Urothelium cell line (cell line): ENCODE measurements around the gene RGS3.
"Not testable (repeated sequence)": the region's sequence is repeated elsewhere in the genome, so short reads cannot be mapped to it uniquely, and the experiment has no call there.

Experiments used
- DNase-seq: peaks from one replicate; pipeline ENCODE4 v3.0.0; 2011; ENCODE audit warnings: low spot score, mixed read lengths
- FAIRE-seq: peaks from 2 replicates; lab custom pipeline; 2011; peaks lifted over from hg19 to GRCh38; lab: Jason Lieb, UNC

Gene RGS3

DNA sequence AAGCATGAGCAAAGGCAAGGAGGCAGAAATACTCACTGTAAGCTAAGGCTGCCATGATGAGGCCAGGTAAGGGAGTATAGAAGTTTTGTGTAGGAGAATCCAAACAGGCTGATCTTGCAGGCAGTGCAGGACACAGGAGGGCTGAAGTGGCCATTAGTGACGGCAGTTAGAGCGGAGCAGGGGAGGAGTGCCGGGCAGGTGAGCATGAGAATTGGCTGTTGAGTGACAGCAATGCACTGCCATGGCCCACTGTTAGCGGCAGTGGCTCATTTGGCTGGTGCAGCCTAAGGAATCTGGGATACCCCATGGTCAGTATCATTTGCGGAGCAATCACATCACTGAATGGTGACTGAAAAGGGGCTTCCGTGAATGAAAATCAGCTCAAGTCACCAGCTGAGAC is 22.8 kb downstream of the RGS3 start:
- no peak for DNase-seq
- FAIRE-seq, result no peak

DNA sequence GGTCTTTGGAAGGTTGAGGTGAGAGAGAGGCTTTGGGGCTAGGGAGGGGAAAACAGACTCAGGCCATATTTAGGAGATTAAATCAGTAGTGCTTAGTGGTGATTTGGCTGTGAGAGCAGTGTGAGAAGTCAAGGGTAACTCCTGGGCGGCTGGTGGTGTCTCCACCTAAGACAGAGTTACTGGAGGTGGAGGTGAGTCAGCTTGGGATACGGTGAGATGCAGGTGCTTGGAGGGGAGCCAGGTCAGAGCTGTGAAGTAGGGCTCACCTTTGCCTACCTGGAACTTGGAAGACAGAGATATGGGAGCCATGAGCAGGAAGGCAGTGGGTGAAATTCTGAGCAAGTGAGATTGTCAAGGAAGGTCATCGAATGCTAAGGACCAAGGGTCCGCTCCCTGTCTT is 24.5 kb downstream of the RGS3 start:
- FAIRE-seq, result no peak
- no peak for DNase-seq

DNA sequence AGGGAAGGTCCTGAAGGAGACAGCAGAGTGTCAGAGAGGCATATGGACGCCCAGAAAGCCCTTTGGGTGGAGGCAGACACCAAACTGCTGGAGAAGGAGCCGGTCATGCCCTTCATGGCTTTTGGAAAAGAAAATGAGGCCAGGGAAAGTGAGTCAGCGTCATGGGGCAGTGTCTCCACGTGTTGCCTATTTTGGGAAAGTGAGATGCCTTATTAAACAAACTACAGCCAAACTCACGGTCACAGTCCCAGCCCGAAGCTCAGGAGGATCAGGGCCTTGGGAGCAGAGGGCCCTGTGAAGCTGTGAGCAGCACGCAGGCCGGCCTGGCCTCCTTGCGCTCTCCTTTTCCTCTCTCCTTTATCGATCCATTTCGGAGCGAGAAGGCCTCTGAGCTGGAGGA is 25.0 kb downstream of the RGS3 start:
- FAIRE-seq (no peak), DNase-seq (no peak)

DNA sequence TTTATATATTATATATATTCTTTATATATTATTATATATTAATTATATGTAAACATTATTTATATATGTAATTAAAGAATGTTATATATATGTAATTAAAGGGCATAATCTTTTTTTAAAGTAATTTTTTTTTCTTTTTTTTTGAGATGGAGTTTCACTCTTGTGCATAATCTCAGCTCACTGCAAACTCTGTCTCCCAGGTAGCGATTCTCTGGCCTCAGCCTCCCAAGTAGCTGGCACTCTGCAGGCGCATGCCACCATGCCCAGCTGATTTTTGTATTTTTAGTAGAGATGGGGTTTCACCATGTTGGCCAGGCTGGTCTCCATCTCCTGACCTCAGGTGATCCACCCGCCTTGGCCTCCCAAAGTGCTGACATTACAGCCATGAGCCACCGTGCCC is 27.6 kb downstream of the RGS3 start:
- not testable (repeated sequence) for FAIRE-seq

DNA sequence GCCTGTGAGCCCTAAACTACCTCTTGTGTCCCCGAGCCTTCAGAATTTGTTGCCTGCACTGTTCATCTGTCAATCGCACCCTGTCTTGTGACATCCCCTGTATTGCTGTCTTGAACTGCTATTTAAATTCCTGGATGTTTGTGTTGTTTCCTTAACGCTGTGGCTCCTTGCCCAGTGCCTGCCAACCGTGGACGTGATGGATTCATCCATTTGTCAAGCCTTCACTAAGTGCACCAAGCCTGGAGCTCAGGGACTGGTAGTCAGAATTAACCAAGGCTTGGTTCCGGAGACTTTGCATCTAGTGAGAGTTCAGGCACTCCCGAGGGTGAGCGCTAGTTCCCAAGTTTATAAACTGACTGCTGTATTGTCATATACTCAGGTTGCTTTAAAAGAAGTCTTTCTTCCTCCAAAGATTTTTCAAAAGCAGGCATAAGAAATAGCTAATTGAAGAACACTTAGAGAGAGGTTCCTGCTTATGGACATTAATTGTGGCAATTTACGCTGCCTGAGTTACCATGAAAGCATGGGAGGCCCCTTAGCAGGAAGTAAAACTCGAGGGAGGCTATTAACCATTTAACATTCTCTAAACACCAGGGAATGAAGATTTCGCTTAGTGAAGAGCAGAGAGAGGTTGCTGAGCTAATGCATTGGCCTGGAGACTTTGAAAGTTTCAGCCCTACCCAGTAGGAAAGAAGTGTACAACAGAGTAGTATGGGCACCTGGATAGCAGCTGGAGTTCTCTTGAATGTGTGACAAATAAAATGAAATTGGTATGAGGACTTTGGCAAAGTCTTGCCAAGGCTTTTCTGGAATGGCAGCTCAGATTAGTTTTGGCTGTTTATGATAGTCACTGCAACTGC is 29.0 kb downstream of the RGS3 start:
- FAIRE-seq (no peak), DNase-seq (no peak)

More for the DNA sequence above, 27.6 kb downstream of the RGS3 start:
- DNase-seq, result not testable (repeated sequence)

DNA sequence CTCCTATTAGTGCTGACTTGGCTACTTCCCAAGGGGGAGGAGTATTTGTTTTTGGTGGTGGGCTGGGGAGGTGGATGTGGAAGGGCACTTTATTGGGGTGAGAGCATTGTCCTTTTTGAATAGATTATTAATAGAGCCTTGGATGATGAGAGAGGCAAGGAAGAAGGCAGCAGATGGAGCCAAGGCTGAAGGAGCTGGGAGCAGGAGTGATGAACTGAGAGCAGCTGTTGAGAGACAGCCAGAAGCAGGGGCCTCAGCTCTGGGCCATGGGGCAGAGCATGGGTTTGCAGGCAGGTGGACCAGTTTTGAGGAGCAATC is 29.6 kb downstream of the RGS3 start:
- DNase-seq (no peak), FAIRE-seq (no peak)

DNA sequence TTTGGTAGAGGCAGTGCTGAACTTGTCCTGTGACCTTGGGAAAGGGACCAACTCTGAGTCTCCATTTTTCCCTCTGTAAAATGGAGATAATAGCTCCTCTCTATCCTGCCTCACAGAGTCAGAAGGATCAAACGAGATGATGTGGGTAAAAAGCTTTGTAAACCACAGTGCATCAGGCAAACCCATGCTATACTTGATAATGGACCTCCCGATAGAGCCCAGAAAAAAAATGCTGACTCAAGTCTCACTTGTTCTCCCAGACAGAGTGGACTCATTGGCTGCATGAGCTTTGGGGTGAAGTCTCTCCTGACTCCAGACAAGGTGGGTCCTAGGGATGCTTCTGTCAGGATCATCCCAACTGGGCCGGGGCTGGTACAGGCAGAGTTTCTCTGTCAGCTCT is 32.0 kb downstream of the RGS3 start:
- no peak for FAIRE-seq
- no peak for DNase-seq

DNA sequence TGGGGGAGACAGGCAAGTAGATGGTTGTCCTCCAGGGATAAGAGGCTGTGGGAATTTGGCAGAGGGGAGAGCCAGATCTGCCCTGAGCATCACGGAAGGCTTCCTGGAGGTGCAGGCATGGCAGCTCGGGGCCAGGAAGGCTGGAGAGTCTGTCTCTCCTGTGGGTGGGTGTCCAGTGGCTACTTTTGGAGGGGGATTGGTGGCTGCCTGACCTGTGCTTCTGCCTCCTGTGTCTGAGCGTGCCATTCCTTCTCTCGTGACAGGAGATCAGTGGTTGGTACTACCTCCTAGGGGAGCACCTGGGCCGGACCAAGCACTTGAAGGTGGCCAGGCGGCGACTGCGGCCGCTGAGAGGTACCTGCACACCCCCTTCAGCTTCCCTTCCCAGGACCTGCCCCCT is 33.5 kb downstream of the RGS3 start:
- no peak for FAIRE-seq
- DNase-seq, result no peak

DNA sequence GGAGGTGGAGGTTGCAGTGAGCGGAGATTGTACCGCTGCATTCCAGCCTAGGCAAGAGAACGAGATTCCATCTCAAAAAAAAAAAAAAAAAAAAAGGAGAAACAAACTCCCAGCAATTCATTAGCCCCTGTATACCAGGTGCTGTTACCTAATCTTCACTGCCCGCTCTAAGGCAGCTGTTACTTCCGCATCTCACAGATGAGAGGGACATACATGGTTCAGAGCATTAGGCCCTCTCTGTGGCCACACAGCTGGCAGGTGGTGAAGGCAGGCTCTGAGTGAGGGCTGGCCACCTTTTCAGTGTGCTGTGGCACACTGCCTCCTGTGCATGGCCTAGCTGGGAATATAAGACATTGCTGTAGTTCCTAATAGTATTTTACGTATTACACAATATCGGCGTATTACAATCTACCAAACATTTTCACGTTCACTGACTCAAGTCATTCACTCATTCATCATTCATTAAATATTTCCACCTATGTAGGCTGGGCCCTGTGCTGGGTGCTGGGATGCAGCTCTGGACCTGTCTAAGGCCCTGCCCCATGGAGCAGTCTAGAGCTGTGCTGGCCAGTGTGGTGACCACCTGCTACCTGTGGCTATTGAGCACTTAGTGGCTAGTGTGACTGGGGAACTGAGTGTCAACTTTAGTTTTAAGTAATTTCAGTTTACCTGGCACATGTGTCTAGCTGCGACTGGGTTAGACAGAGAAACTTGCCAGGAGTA is 35.8 kb downstream of the RGS3 start:
- no peak for FAIRE-seq
- no peak for DNase-seq

DNA sequence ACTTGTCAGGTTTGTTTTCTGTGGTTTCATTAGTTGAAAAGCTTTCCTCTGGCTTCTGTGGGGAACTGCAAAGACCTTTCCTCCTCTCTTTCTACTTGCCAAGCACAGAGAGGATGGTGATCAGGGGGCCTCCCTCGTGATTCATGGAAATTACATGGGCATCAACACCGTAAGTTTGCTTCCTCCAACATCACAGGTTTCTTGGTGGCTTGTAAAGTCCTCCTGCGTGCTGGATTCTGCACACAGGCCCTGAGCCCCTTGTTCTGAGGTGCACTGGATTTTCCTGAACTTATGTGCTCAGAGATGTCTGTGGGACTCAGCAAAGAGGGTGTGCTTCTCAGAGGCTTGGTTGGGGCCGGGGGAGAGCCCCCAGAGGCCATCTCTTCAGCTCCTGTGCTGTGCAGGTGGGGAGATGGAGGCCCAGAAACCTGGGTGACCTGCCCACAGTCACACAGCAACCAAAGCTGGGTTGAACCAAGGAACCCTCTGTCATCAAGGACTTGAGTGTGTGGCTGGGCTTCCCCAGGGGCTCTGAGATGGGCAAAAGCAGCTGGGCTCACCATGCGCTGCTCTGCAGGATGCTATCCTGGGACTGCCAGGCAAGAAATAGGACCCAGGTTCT is 36.5 kb downstream of the RGS3 start:
- DNase-seq (no peak), FAIRE-seq (no peak)

DNA sequence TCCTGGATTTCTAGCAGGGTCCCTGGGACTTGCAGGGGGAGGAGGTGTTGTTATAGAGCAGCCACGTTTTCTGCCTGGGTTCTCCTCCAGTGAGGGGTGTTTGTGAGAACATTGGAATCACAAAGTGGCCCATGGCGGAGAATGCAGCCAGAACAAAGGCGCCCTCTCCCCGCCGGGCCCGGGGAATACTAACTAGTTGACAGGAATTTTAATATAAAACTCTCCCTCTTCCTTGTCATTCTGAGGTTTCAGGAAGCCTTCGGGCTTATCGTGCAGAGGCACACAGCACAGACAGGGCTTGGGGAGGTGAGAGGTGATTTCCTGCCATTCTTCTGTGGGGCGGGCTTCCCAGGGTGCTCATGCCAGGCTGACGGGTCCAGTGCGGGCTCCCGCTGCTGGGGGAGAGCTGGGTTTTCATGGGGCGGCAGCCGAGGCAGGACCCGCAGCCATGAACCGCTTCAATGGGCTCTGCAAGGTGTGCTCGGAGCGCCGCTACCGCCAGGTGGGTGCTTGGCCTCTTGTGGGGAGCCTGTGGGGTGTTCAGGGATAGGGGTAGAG is 37.7 kb downstream of the RGS3 start:
- no peak for FAIRE-seq
- no peak for DNase-seq

DNA sequence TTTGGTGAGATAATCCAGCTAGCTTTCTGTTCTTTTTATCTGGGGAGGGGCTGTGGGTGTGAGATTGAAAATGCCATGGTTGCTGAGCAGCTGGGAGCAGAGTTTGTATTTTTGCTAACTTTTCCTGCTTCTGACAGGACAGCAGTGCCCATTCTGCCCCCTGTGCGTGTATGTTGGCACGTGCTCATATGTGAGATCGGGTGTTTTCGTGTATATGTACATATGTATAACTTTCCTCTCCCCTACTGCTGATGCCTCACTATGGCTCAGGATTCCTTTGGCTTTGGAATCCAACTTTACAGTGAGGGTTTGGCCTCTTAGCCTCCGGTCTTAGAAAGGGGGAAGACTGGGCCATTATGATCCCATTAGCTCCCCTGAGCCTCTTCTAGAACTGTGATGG is 38.3 kb downstream of the RGS3 start:
- DNase-seq (no peak), FAIRE-seq (no peak)

DNA sequence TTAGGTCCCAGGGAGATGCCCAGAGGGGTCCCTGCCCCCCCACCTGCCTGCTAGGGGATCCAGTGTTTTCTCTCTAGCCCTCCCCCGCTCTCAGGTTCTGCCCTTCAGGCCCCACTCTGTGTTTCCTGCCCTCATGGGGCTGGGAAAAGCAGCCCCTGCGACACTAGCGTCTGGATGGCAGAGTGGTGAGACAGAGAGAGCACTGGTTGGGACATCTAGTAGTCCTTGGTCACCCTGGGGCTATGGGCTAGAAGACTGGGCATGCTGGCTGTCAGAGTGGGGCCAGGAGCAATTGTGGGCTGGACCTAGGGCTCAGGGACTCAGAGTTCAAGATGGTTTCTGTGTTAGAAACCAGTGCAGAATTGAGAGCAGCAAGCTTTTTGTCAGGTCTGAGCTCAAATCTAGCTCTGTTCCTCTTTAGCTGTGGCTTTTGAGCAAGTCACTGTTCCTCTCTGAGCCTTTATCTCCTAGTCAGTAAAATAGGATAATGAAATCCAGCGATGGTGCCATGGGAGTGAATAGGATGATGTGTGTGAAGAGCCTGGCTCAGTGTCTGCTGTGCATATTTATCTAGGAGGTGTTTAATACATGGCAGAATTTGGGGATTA is 39.0 kb downstream of the RGS3 start:
- DNase-seq (no peak), FAIRE-seq (no peak)

DNA sequence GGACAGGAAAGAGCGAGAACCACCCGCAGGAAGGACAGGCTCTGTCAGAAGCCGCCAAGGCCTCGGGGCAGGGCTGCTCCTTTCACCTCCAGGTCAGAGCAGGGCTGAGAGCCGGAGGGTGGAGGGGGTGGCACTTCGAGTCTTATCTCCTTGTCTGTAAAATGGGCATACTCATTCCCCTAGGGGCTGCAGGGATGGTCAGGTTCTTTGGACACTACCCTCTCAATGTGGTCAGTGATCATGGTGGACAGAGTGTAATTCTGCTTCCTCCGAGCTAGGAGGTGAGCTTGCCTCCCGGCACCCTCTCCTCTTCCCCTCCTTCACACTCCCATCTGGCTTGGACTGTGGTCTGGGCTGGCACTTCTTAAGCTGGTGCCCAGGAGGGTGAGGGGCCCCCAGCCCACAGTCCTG is 39.6 kb downstream of the RGS3 start:
- DNase-seq (no peak), FAIRE-seq (no peak)

DNA sequence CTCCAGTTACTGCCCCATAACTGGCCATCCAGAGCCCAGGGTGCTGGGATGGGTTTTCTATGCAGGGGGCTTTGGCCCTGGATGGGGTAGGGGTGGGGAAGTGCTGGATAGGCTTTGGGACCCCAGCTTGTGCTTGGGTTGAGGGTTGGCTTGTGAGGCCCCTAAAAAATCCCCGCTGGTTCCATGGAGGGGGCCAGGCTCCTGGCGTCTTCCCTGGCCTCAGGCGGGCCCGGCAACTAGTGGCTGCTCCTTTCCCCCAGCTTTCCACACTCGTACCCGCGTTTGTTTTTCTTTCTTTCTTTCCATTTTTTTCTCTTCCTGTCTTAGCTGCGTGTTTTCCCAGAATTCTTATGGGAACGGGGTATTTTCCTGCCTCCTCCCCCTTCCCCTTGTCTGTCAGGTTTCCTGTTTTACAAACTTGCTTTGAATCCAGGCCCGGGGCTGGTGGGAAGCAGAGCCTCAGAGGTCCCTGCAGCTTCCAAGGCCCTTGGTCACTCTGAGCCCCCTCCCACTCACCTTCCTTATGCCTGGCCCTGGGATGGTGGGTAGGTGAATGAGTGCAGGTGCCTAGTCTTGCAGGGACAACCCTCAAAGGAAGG is 40.2 kb downstream of the RGS3 start:
- no peak for FAIRE-seq

DNA sequence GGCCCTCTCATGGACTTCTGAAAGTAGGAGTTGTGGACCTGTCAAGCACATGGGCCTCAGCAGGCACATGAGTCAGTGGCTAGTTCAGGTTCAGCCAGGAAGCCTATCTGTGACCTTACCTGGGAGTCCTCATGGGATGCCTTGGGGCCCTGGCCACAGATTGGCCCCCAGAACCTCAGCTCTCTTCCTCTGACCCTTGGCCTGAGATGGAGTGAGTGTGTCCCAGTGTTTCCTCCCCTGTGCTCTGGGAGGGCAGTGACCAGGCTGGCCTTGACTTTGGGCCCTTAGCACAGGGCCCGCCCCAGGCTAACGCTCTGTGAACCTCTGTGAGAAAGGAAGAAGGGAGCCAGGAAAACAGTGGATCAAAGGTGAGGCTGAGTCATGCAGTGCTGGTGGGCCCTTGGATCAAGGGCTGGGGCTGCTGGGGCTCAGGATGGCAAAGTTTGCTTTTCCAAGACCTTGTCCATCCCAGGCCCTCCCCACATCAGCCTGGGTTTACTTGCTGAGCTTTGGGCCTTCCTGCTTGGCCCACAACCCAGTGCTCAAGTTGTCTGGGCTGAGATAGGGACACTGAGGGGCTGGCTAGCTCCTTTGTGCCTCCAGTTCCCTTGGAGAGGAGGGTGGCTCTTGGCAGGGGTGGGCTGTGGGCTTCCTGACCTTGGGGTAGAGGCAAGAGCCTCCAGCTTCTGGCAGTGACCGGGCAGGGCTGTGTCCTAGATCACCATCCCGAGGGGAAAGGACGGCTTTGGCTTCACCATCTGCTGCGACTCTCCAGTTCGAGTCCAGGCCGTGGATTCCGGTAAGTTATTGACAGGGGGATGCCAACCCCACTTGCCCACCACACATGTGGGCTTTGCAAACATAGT is 41.4 kb downstream of the RGS3 start:
- DNase-seq, result no peak
- no peak for FAIRE-seq

More for the DNA sequence above, 40.2 kb downstream of the RGS3 start:
- DNase-seq, result no peak

DNA sequence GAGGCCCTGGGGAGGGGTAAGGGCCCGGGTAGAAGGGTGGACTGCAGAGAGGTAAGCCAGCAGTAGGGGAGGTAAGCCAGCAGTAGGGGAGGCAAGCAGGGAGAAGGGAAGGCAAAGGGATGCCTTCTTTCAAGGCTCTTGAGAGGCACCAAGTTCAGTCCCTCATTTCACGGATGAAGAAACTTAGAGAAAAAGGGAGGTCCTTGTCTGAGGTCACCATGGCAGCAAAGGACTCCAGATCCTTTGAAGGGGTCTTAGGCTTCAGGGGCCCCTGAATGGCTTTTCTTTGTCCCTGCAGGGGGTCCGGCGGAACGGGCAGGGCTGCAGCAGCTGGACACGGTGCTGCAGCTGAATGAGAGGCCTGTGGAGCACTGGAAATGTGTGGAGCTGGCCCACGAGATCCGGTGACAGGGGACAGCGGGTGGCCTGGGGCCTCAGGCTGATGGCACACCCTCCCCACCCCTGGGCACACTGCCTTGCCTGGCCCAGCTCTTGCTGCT is 42.6 kb downstream of the RGS3 start:
- FAIRE-seq, result no peak
- no peak for DNase-seq

DNA sequence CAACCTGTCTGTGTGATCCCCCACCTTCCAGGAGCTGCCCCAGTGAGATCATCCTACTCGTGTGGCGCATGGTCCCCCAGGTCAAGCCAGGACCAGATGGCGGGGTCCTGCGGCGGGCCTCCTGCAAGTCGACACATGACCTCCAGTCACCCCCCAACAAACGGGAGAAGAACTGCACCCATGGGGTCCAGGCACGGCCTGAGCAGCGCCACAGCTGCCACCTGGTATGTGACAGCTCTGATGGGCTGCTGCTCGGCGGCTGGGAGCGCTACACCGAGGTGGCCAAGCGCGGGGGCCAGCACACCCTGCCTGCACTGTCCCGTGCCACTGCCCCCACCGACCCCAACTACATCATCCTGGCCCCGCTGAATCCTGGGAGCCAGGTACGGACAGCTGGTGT is 43.7 kb downstream of the RGS3 start:
- DNase-seq, result no peak
- no peak for FAIRE-seq

DNA sequence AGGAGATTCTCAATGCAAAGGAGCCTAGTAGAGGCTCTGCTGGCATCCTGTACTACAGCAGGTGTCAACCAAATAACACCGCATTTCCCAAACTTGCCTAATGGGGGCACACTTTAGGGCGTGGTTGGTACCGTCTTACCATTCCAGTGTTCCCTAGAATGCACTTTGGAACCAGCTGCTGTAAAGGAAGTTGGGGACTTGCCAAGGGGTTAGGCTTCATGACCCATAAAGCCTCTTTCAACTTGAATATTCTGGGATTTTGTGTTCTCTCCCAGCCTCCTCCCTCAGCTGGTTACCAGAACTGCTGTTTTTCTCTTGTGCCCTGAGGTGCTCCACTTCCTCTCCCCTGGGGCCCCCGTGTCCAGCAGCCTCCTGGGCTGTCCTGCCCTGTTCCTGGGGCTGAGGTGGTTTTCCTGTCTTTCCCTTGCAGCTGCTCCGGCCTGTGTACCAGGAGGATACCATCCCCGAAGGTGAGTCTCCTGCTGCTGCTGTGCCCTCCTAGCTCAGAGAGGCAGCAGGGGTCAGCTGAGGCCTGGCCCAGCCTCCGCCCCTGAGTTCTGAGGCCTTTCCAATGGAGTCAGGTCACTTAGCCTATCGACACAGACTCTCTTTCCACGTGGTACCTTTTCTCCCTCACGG is 44.7 kb downstream of the RGS3 start:
- DNase-seq, result no peak
- no peak for FAIRE-seq
